ENCODE data around the gene ADK.

The ADK gene

DNA sequence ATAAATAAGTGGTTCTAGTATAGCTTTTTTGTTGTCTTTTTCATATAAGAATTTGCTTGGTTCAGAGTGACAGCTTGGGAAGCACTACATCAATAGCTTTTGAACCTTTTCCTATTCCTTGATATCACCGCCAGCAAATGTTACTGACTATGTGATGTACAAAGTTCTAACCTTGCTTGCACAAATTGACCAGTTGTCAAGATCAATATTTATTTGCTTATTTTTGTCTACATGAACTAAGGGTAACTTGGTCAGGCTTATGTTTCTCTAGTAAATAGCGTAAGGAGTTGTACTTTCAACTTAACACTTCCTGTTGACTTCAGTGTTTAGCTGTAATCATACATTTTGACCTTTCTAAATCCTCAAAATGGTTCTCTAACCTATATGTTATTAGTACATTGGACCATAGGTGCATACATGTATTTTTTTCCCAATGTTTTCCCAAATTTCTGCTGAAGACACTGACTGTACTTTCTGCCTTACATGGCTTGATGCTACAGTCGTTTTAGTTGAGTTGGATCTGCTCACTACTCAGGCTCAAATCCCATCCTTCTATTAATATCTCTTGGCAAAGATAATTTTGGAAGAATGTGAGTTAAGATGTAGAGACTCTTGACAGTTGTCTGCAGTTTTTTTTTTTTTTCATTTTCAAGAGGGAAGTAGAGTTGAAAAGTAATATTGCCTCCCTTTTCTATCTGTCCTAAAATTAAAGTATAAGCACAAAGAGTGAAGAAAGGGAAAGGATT is 436.3 kb downstream of the ADK start:
- Histone ChIP-seq H3K4me1 (peaks cover 32% of the 10 kb centered on the region), H2AFZ (peak overlapping the region; percentile 3), H3K27me3 (ENCODE audit: control insufficient read depth, insufficient read depth, low read length) (no peaks in the 10 kb centered on the region), H3K36me3 (ENCODE audit: control insufficient read depth, insufficient read depth, low read length) (no peaks in the 10 kb centered on the region), H3K9me3 (ENCODE audit: control insufficient read depth, low read length) (no peaks in the 10 kb centered on the region), H3K79me2 (no peaks in the 10 kb centered on the region), H3K9ac (no peak overlapping the region), H3K27ac (peak overlapping the region; percentile 48), H3K4me2 (ENCODE audit: low read length) (no peak overlapping the region), H3K4me3 (ENCODE audit: low read depth, low read length) (no peak overlapping the region)
- TF ChIP-seq, protein P1, sequence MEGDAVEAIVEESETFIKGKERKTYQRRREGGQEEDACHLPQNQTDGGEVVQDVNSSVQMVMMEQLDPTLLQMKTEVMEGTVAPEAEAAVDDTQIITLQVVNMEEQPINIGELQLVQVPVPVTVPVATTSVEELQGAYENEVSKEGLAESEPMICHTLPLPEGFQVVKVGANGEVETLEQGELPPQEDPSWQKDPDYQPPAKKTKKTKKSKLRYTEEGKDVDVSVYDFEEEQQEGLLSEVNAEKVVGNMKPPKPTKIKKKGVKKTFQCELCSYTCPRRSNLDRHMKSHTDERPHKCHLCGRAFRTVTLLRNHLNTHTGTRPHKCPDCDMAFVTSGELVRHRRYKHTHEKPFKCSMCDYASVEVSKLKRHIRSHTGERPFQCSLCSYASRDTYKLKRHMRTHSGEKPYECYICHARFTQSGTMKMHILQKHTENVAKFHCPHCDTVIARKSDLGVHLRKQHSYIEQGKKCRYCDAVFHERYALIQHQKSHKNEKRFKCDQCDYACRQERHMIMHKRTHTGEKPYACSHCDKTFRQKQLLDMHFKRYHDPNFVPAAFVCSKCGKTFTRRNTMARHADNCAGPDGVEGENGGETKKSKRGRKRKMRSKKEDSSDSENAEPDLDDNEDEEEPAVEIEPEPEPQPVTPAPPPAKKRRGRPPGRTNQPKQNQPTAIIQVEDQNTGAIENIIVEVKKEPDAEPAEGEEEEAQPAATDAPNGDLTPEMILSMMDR (IDR thresholded peaks at IDR 0.05) = no peak

DNA sequence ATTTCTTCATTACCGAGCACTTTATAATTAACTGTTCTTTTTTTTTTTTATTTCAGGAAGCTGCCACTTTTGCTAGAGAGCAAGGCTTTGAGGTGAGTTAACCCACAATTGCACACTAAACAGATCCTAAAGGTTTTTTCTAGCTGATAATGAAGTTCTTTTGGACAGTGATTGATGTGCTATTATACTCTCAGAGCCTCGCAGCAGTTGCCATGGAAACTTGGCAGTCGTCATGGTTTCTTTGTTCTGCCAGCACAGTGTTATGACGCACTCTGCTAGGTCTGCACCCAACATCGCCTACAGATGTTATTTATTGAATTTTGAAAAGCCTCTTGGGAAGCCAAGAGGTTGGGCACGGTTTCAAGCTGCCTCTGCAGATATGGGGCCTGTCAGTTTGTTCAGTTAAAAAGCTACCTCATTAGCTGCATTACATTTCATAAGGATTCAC is 438.2 kb downstream of the ADK start:
- Histone ChIP-seq H3K36me3 (ENCODE audit: control insufficient read depth, insufficient read depth, low read length) (no peaks in the 10 kb centered on the region), H3K4me3 (ENCODE audit: low read depth, low read length) (no peak overlapping the region), H3K4me1 (peaks cover 32% of the 10 kb centered on the region), H3K9me3 (ENCODE audit: control insufficient read depth, low read length) (no peaks in the 10 kb centered on the region), H2AFZ (peak overlapping the region; percentile 42), H3K79me2 (no peaks in the 10 kb centered on the region), H3K4me2 (ENCODE audit: low read length) (peak overlapping the region; percentile 48), H3K27ac (peak overlapping the region; percentile 55), H3K27me3 (ENCODE audit: control insufficient read depth, insufficient read depth, low read length) (no peaks in the 10 kb centered on the region), H3K9ac (no peak overlapping the region)
- TF ChIP-seq, protein P1 (IDR thresholded peaks at IDR 0.05) = no peak

DNA sequence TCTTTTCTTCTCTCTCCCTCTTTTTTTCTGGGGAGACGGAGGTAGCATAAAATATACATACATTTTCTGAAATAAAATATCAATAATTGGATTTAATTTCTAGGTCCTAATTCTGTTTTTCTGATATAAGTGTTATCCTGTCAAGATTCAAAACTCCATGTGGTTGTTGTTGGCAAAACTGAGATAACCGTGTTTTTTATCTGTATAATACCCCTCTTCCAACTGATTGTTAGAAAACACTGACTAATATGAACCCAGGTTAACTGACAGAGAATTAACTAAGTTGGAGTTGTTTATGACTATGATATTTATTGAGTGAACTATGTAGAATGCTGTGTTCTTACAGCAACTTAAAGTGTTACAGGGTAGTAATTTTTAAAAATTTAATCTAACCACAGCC is 438.8 kb downstream of the ADK start:
- Histone ChIP-seq H3K27me3 (ENCODE audit: control insufficient read depth, insufficient read depth, low read length) (no peaks in the 10 kb centered on the region), H3K4me3 (ENCODE audit: low read depth, low read length) (no peak overlapping the region), H3K9me3 (ENCODE audit: control insufficient read depth, low read length) (no peaks in the 10 kb centered on the region), H3K4me2 (ENCODE audit: low read length) (peak overlapping the region; percentile 48), H2AFZ (peak overlapping the region; percentile 42), H3K4me1 (peaks cover 29% of the 10 kb centered on the region), H3K79me2 (no peaks in the 10 kb centered on the region), H3K36me3 (ENCODE audit: control insufficient read depth, insufficient read depth, low read length) (no peaks in the 10 kb centered on the region), H3K9ac (no peak overlapping the region), H3K27ac (peak overlapping the region; percentile 55)
- TF ChIP-seq, protein P1 (IDR thresholded peaks at IDR 0.05) = no peak

DNA sequence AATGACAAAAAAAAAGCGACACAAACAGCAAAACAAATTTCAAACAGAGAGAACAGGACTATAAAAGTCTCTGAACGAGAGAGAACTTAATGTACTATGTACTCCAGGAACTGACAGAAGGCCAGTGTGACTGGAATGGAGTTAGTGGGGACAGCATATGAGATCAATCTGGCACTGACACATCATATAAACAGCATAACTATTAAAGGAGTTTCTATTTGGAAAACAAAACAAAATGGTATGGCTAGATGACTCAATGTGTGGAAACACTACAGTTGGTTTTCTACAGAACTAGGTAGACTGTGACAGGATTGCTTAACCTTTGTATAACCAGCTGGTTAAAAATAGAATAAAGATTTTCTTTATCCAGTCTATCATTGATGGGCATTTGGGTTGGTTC is 442.4 kb downstream of the ADK start:
- H3K4me3 ChIP-seq (ENCODE audit: low read depth, low read length) = no peak overlapping the region
- no peak overlapping the region for H3K4me2 ChIP-seq (ENCODE audit: low read length)
- H2AFZ ChIP-seq = no peak overlapping the region
- H3K27ac ChIP-seq = no peak overlapping the region
- no peak overlapping the region for H3K9ac ChIP-seq
- peaks cover 16% of the 10 kb centered on the region for H3K4me1 ChIP-seq
- H3K36me3 ChIP-seq (ENCODE audit: control insufficient read depth, insufficient read depth, low read length) = no peaks in the 10 kb centered on the region
- TF ChIP-seq, protein P1 (IDR thresholded peaks at IDR 0.05) = no peak
- no peaks in the 10 kb centered on the region for H3K27me3 ChIP-seq (ENCODE audit: control insufficient read depth, insufficient read depth, low read length)
- no peaks in the 10 kb centered on the region for H3K9me3 ChIP-seq (ENCODE audit: control insufficient read depth, low read length)
- H3K79me2 ChIP-seq = no peaks in the 10 kb centered on the region

DNA sequence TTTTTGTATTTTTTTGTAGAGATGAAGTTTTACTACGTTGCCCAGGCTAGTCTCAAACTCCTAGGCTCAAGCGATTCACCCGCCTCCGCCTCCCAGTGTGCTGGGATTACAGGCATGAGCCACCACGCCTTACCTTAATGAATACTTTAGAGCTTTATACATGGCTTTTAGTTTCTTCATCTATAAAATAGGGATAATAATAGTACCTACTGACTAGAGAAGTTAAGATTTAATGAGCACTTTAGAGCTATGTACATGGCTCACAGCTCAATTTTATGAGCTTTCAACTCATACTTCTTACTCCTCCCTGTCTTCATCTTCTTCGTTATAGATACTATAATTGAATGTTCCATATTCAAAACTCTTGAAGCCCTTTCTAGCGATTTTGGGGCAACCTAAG is 445.7 kb downstream of the ADK start:
- Histone ChIP-seq H3K79me2 (no peaks in the 10 kb centered on the region), H3K9ac (no peak overlapping the region), H3K27me3 (ENCODE audit: control insufficient read depth, insufficient read depth, low read length) (no peaks in the 10 kb centered on the region), H3K4me3 (ENCODE audit: low read depth, low read length) (no peak overlapping the region), H2AFZ (no peak overlapping the region), H3K9me3 (ENCODE audit: control insufficient read depth, low read length) (no peaks in the 10 kb centered on the region), H3K36me3 (ENCODE audit: control insufficient read depth, insufficient read depth, low read length) (no peaks in the 10 kb centered on the region), H3K4me1 (peaks cover 14% of the 10 kb centered on the region), H3K27ac (no peak overlapping the region), H3K4me2 (ENCODE audit: low read length) (no peak overlapping the region)
- TF ChIP-seq, protein P1 (IDR thresholded peaks at IDR 0.05) = no peak

All from parathyroid adenoma (tissue), 2 donors.